Body of pancreas (tissue), 4 donors: ENCODE results near the gene PLA2G12B.

Experiments used
- CTCF ChIP-seq, 7 experiments: fragments of 450-650 bp in 4 of 7; fragments of 200-600 bp in 3 of 7; sonication (generic) in 3 of 7; IDR thresholded peaks; one replicate each; pipeline ENCODE4 v1.5.1; 2016 to 2019; ENCODE audit warnings: antibody characterized with exemption in 7 of 7
- POLR2A ChIP-seq, 3 donors: fragments of 450-650 bp; IDR thresholded peaks; one replicate each; pipeline ENCODE4 v1.6.1; 2016; ENCODE audit warnings: antibody characterized with exemption in 3 of 3, mild to moderate bottlenecking in 2 of 3

- no peak for TF ChIP-seq CTCF (IDR thresholded peaks at IDR 0.05)
- TF ChIP-seq POLR2A (IDR thresholded peaks at IDR 0.05): no peak
Observed at GRCh38 chr10:72954596-72955554, at the start of gene PLA2G12B.
